Measurements from ENCODE around the gene ABHD17B.

Gene ABHD17B

GRCh38 chr9:71819115-71819739, 91.8 kb downstream of the ABHD17B start:
- DNase-seq (ENCODE audit: low read depth): peak; percentile 31

GRCh38 chr9:71816916-71817451, 94.0 kb downstream of the ABHD17B start:
- DNase-seq (ENCODE audit: low read depth): no peak
